DMS53 (cell line): ENCODE results near the gene KRTAP10-4.
A peak's percentile ranks its signal among the peaks of the same experiment; 100 is the strongest.
"Not testable (repeated sequence)": the region's sequence is repeated elsewhere in the genome, so short reads cannot be mapped to it uniquely, and the experiment has no call there.

ENCODE experiments used
- DNase-seq: peaks from one replicate; lab custom pipeline; 2025; lab: John Stamatoyannopoulos, UW

Gene KRTAP10-4

DNA sequence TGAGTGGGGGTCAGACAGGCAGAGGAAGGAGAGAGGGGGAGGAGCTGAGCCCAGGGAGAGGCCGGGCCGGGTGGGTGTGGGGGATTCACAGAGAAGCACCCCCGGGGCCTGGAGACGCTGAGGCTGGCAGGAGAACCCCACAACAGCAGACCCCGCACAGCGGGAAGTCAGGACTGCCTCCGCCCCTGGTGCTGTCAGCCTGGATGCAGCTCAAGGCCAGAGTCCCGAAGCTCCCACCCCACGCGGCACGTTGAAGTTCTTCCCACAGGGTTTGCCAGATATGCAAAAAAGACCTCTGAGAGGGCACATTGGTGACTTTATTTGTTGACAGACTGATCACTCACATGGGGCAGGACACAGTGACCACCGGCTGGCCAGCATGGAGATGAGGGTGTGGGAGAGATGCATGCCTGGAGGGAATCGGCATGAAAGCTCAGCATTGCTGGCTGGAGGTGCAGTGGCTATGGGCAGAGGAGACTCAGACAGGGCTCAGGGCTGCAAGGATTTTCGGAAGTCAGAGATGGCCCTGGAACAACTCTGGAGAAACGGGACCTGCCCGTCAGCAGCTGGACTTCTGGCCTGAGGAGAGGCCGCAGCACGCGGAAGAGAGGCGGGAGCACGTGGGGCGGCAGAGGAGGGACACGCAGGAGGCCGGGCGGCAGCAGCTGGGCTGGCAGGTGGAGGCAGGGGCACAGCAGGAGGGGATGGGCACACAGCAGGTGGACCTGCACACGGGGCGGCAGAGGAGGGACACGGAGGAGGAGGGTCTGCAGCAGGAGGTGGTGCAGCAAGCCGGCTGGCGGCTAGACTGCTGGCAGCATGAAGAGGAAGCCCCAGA, 15.8 kb upstream of the KRTAP10-4 start:
- no peak for DNase-seq

DNA sequence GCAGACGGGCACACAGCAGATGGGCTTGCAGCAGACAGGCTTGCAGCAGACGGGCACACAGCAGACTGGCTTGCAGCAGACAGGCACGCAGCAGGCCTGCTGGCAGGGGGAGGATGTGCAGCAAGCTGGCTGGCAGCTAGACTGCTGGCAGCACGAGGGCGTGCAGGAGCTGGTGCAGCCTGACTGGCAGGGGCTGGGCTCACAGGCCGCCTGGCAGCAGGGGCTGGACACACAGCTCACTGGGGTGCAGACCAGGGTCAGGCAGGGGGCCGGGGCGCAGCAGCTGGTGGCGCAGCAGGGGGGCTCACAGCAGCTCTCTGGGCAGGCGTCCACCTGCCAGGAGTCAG, 15.2 kb upstream of the KRTAP10-4 start:
- DNase-seq = not testable (repeated sequence)

DNA sequence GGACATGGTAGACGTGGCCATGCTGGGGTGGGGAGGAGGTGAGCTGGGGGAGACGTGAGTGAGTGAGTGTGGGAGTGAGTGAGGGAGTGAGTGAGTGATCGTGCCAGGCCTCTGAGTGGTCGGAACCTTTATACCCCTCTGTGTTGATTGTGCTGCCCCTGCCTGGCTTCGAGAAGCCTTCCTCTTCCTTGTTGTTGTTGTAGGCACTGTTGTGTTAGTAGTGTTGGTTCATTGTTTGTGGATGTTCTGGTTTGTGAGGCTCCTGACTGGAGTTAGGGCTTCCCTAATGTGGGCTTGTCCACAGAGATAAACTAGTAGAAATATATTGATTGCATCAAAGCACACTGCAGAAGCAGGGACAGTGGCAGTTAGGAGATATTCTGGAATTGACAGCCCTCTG, 14.8 kb upstream of the KRTAP10-4 start, which contains the start of gene KRTAP10-3:
Gene KRTAP10-3 (minus strand): TSS at position 101 of the 400 bp plus-strand sequence. CDS start 80 bp downstream, at position 21.
- DNase-seq = no peak

DNA sequence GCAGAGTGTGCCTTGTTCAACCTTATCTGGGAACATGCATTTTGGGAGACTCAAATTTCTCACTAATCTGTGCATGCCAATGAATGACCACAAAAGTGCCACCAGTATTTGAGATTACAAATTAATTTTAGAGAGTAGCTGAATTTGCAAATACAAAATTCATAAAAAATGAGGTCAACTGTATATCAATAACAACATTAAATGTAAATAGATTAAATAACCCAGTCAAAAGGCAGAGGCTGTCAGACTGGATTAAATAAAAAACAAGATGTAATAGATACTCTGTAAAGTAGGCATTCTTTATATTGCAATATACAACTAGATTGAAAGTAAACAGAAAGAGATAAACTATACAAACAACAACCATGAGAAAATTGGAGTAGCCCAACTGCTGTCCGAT, 9.4 kb upstream of the KRTAP10-4 start:
- no peak for DNase-seq

DNA sequence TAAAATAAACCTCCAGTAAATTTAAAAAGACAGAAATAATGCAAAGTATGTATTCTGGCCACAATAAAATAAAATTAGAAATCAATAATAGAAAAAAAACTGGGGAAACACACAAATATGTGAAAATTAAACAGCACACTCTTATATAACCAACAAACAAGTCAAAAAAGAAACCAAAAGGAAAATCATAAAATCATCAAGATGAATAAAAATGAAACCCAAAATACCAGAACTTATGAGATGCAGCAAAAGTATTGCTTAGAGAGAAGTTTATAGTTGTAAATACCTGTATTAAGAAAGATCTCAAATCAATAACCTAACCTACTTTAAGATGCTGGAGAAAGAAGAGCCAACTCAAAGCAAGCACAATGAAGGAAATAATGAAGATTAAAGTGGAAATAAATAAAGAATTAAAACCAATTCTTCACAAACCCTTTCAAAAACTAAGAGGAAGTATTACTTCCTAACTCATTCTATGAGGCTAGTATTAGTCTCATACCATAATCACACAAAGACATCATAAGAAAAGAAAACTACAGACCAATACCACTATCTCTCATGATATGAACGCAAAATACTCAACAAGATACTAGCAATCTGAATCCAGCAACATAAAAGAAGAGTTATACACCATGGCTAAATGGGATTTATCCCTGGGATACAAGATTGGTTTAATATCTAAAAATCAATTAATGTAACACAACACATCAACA, 8.5 kb upstream of the KRTAP10-4 start:
- no peak for DNase-seq

DNA sequence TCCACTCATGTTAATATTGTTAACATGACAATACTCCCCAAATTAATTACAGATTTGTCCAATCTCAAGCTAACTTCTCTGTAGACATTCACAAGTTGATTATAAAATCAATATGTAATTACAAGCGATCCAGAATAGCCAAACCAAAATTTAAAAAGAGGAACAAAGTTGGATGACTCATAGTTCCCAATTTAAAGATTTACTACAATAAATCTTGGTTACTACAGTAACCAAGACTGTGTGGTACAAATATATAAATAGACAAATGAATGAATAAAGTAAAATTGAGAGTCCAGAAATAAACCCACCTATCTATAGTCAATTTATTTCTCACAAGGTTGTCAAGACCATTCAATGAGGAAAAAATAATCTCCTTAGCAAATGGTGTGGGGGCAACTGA, 7.1 kb upstream of the KRTAP10-4 start:
- no peak for DNase-seq

DNA sequence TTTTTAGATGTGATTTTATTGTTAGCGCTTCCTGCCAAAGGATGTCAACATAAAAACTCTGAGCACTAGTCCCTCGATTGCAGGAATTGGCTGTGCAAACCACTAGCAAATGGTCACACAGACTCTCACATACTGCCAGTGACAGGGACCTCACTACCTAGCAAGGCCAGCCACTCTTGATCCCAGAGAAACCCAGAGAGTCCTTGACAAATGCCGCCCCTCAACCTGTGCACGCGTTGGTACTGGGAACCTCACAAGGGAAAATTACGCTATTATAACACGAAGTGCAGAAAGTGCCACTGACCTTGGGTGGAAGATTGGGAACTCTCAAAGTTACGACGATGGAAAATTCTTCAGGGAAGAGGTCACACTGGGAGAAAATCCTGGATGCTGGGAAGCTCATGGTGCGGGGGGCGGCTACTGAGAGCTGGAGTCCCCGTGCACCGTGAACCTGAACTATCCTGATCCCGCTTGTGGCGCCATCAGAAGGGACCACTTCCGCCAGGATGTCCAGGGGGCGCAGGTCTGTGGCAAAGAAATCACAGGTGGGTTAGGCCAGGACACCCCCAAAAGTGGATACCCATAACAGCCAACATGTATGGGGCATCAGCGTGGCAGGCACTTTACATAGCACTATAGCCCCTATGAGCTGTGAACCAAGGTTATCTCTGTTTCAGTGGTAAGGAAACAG, 5.9 kb upstream of the KRTAP10-4 start:
- DNase-seq = no peak

DNA sequence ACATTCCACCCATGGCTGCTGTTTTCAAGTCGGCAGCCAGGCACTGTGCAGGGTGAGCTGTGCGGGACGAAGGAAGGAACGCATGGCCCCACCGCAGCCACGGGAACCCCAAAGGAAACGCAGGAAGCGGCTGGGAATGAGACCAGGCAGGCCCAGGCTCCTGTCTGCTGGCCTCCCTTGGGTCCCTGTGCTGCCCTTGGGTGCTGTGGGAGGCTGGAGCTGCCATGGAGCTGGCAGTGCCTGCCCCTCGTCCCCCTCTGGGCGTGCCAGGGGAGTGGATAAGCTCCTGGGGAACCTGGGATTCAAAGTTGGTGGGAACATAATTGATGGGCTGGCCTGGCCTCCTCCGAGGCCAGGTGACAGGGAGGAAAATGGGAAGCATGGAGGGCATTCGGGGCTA, 5.3 kb upstream of the KRTAP10-4 start:
- DNase-seq = no peak

DNA sequence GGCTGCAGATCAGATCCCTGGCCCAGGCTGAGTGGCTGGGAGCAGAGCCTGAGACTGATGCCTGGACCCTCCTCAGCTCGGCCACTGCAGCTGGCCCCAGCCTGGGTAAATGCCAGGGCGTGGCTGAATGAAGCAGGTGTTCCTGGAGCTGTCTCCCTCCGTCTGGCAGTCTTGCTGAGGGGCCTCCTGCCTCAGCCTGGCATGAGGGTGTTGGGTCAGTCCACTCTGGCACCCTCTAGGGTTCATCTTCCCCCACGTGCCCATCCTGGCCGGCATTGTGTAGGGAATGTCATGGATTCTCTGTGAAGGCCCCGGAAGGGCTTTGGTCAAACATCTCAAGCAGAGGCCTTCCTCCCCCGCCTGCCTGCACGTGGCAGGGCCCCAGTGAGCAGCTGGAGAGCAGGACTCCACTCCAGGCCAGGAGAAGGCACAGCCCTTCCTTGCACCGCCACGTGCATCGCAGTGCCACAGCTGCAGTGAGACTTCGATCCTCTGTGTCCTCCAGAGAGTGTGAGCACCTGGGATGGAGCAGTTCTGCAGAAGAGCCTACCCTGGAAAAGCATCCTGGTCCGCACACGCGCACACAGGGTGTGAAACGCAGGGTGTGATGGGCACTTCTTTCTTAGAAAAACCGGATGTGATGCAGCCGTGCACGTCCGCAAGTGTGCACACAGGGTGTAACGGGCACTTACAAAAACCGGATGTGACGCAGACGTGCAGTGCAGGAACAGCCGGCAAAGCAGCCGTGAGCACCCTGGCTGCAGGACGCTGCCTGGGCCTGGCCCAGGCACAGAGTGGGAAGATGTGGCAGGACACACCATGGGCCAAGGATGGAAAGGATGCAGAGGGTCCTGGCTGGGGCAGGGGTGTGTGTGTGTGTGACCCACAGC, 4.6 kb upstream of the KRTAP10-4 start:
- DNase-seq = peak; percentile 58

DNA sequence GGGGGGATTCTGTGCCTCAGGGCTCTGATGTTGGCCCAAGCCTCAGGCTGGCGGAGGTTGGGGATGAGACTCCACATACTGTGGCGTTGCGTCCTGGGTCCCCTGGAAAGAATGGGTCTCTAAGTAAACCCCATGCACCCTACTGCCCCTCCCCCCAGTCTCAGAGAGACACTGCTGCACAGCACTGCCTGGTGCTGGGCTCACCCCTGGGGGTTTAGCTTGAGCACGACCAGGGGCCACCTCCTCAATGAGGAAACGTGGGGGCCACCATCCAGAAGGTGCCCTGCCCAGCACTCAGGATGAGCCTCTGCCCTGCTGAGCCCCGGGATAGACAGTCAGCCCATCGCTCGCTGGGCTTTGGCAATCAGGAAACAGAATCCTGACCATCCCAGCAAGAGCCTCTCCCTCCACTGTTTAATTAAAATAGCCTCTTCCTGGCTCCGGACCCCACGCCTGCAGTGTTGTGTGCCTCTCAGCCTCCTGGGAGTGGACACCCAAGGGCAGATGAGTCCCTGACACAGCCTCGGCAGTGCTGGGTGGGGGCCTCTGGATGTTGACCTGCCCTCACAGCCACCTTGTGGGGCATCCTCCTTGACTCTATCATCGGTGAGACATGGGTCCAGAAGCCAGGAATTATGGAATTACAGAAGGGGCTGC, 3.5 kb upstream of the KRTAP10-4 start:
- DNase-seq = no peak

DNA sequence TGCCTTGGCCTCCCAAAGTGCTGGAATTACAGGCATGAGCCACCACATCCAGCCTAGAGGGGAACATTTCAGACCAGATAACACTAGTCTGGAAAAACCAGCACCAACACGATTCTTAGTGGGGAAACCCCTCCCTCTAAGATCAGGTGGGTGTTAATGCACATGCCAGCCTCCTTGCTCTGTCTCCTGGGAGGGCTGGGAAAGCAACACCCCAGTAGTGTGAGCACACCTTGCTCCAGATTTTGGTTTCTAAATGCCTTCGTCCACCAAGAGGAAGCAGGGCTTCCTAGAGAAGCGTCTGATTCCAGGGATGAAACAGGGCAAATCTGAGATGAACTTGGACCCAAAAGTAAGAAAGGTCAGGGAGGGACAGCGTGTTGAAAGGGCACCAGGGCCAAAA, 2.2 kb upstream of the KRTAP10-4 start:
- DNase-seq = peak; percentile 34

DNA sequence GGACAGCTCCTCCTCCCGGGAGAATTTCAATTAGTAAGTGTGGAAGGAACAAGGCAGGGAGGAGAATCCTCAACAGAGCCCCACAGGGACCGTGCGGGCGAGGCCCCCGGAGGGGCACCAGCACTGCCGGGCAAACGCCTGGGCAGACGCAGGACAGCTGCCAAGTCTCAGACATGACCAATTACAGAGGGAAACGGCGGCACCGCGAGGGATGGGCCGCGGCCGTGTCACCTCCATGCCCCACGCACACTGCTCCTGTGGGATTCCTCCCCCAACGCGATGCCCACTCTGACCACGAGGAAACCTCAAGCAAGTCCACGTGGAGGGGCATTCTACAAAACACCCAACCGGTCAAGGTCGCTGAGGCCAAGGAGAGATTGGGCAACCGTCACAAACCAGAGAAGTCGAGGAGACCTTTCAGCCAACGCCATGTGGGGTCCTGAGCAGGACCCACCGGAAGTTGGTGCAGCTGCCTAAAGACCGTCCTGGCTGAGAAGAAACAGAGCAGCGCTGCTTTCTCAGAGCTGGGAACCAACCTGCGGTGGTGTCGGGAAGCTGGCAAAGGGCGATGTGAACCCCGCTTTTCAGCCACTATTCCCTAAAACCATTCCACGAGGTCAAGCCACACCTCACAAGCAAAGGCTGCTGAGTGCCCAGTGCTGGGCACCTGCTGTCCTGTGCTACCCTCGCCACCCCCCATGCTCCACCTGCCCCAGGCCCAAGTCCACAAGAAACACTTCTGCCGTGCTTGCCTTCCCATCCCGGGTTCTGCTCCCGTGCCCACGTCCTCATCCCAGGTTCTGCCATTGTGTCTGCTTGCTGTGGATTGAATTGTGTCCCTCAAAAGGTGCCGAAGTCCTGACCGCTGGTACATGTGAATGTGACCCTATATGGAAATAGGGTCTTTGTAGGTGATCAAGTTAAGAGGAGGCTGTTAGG, 1.4 kb upstream of the KRTAP10-4 start:
- no peak for DNase-seq

DNA sequence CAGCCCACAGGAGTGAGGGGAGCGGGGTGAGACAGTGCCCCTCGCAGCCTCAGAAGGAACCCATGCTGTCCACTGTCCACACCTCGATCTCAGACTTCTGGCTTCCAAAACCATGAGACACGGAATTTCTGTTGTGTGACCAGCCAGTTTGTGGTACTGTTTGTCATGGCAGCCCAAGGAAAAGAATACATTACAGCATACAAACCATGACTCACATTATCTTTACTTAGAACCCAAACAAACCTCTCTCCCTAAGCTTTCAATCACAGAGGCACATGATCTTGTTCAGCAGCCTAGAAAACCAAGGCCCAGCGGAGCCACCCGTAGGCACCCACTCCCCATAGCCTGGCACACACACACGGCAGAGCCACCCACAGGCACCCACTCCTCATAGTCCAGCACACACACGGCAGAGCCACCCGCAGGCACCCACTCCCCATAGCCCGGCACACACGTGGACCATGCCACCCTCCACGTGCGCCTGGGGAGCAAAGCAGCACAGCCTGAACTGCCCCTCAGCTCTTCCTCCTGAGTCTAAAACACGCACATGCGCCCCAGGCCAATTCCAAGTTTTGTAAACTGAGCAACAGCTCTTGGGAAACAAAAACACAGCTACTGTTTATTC, 458 bp upstream of the KRTAP10-4 start:
- DNase-seq = peak; percentile 79

DNA sequence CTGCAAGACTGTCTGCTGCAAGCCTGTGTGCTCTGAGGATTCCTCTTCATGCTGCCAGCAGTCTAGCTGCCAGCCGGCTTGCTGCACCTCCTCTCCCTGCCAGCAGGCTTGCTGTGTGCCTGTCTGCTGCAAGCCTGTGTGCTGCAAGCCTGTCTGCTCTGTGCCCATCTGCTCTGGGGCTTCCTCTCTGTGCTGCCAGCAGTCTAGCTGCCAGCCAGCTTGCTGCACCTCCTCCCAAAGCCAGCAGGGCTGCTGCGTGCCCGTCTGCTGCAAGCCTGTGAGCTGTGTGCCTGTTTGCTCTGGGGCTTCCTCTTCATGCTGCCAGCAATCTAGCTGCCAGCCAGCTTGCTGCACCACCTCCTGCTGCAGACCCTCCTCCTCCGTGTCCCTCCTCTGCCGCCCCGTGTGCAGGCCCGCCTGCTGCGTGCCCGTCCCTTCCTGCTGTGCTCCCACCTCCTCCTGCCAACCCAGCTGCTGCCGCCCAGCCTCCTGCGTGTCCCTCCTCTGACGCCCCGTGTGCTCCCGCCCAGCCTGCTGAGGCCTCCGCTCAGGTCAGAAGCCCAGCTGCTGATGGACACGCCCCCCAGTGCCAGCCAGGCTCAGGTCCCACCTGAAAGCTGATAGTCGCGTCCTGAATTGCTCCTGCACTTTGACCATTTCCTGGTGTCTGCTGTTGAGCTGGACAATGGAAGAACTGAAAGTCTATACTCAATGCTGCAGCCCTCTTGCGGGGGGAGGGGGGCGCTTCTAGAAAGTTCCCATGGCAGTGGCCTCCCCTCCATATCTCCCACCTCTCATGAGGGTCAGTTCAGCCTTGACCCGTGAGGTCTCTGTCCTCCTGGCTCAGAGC, 1.2 kb downstream of the KRTAP10-4 start:
- peak; percentile 89 for DNase-seq

DNA sequence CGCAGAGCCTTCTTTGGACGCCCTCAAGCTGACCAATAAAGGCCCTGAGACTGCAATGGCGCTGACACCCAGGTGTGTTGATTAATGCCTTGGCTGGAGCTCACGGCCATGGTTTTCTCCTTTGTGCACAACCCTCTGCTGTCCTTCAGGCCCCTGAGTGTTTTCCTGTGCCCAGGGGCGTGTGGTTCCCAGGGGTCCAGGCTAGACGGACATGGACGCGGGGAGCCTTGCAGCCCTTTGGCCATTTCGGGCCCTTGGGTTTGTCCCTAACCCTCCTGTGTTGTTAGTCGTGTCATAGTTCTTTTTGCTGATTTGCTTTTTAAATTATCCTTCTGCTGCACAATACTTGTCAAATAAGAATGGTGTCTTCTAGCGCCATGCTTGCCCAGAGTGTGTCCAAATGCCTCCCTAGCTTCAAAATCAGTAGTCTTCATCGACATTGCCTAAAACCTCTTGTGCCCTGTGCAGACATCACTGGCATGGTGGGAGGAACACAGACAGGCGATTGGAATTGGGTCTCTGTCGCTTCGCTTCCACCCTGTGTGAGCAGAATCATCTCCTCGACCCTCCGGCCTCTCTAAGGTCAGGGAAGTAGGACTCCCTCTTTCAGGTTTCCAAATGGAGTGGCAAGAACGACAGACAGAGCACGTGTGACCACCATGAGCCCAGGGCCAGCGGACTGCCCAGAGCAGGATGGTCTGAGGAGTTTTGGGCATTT, 1.9 kb downstream of the KRTAP10-4 start:
- DNase-seq = no peak

DNA sequence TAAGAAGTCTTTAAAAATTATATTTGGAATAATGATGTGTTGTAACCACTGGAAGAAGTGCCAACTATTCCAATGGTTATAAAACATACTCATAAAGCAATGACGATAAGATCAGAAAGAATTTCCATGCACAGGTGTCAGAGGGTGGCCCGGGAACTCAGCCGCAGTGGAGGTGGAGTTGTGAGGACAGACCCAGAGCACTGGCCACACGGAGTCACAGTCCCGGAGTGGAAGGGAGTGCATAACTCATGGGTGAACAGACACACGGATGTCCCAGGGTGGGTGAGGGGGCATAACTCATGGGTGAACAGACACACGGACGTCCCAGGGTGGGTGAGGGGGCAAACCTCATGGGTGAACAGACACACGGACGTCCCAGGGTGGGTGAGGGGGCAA, 2.5 kb downstream of the KRTAP10-4 start:
- no peak for DNase-seq

DNA sequence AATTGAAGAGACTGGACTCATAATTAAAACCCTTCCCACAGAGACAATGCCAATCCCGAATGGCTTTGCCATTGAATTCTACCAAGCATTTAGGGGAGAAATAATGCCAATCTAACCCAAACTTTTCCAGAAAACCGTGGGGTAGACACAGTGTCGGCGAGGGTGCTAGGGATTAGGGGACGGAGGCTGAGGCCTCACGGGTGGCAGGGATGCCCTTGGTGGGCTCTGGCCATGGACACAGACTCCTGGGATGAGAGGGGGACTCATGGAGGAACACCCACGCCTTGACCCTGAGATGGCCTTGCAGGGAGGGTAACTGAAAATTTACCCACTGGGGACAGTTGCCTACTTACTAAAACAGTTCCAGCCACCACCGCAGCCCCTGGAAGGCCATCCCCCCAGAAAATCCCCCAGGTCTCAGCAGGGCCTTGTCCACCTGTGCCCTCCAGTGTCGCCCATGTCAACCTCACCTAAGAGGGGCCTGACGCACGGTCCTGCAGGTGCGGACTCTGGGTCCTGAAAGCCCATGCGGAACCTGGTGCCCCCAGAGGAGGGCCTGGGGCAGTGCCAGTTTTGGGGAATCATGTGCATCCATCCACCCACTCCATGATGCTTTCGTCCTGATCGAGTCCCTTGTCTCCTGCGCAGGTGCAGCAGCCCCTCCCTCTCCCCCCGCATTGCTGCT, 5.0 kb downstream of the KRTAP10-4 start:
- DNase-seq = no peak
